GM12891 (cell line): Measurements from ENCODE around the gene POLR3B.

Experiments
- POLR2A ChIP-seq: IDR thresholded peaks from 2 replicates; pipeline ENCODE4 v1.6.1; 2011; ENCODE audit warnings: low read depth, low read length, control low read depth
- POLR2AphosphoS5 ChIP-seq: IDR thresholded peaks from 2 replicates; pipeline ENCODE4 v1.6.1; 2011; ENCODE audit warnings: low read depth, low read length, control low read depth
- POU2F2 ChIP-seq: IDR thresholded peaks from 2 replicates; pipeline ENCODE4 v1.6.1; 2011; ENCODE audit warnings: low read depth, mild to moderate bottlenecking, control low read depth, low read length, moderate library complexity
- SPI1 ChIP-seq: IDR thresholded peaks from 2 replicates; pipeline ENCODE4 v1.6.1; 2011; ENCODE audit warnings: low read depth, low read length, control low read depth
- TAF1 ChIP-seq: IDR thresholded peaks from 2 replicates; pipeline ENCODE4 v1.6.1; 2011; ENCODE audit warnings: low read depth, low read length, control low read depth

- TF ChIP-seq TAF1, result no peak
- TF ChIP-seq POLR2AphosphoS5, result no peak
- no peak for TF ChIP-seq POLR2A
- no peak for TF ChIP-seq SPI1
- TF ChIP-seq POU2F2, result no peak
Measured at GRCh38 chr12:106378788-106379187, 21.2 kb downstream of the POLR3B start.
